HK-2 (cell line): ENCODE data around the gene CDH13.

Source experiments
- DNase-seq: peaks from one replicate; pipeline ENCODE4 v3.0.0-alpha.2; 2018; ENCODE audit not compliant: unreplicated experiment

CDH13 gene

GRCh38 chr16:82651921-82652601 is 25.3 kb downstream of the CDH13 start:
- no peak for DNase-seq

- no peak for DNase-seq
These were observed 26.1 kb downstream of the CDH13 start for GRCh38 chr16:82652826-82653225.

- DNase-seq: peak; percentile 69
These were observed 27.1 kb downstream of the CDH13 start for GRCh38 chr16:82653550-82654511.

GRCh38 chr16:82655072-82655714 is 28.4 kb downstream of the CDH13 start:
- DNase-seq: peak; percentile 65

GRCh38 chr16:82655720-82656490 is 29.1 kb downstream of the CDH13 start:
- DNase-seq: no peak

GRCh38 chr16:82657239-82657638 is 30.5 kb downstream of the CDH13 start:
- no peak for DNase-seq

- no peak for DNase-seq
These were observed 31.0 kb downstream of the CDH13 start for GRCh38 chr16:82657786-82658185.

GRCh38 chr16:82658796-82659195 is 32.0 kb downstream of the CDH13 start:
- no peak for DNase-seq

- no peak for DNase-seq
These were observed 33.4 kb downstream of the CDH13 start for GRCh38 chr16:82660075-82660645.

- DNase-seq: no peak
These were observed 34.2 kb downstream of the CDH13 start for GRCh38 chr16:82660966-82661365.

GRCh38 chr16:82664181-82664580 is 37.4 kb downstream of the CDH13 start:
- no peak for DNase-seq

- no peak for DNase-seq
These were observed 38.3 kb downstream of the CDH13 start for GRCh38 chr16:82665025-82665424.

- DNase-seq: no peak
These were observed 40.7 kb downstream of the CDH13 start for GRCh38 chr16:82667437-82667836.

GRCh38 chr16:82668094-82668493 is 41.3 kb downstream of the CDH13 start:
- no peak for DNase-seq

- DNase-seq: no peak
These were observed 45.0 kb downstream of the CDH13 start for GRCh38 chr16:82671741-82672140.

GRCh38 chr16:82672676-82673075 is 45.9 kb downstream of the CDH13 start:
- no peak for DNase-seq

- no peak for DNase-seq
These were observed 48.5 kb downstream of the CDH13 start for GRCh38 chr16:82675300-82675699.

- DNase-seq: no peak
These were observed 54.8 kb downstream of the CDH13 start for GRCh38 chr16:82681592-82681991.

- no peak for DNase-seq
These were observed 56.0 kb downstream of the CDH13 start for GRCh38 chr16:82682767-82683166.

GRCh38 chr16:82684256-82684655 is 57.5 kb downstream of the CDH13 start:
- DNase-seq: peak; percentile 4

GRCh38 chr16:82685526-82685925 is 58.8 kb downstream of the CDH13 start:
- DNase-seq: no peak
